Prostate gland (tissue), 2 donors: ENCODE results near the gene CAMK2D. TPM values are rescaled to one million over a fixed set of nuclear protein-coding genes. Genes with fewer than 3 reads are reported as not detected.

Source experiments
- DNase-seq: peaks from one replicate; pipeline ENCODE4 v3.0.0-alpha.2; 2019; ENCODE audit warnings: low spot score
- H3K27ac ChIP-seq, 2 donors: fragments of 200-600 bp; sonication (generic); 2 replicates each; pipeline ENCODE4 v1.5.1; 2017 to 2019
- H3K27me3 ChIP-seq: fragments of 200-600 bp; sonication (generic); replicated peaks from 2 replicates; pipeline ENCODE4 v1.5.1; 2019; ENCODE audit not compliant: insufficient read depth
- H3K36me3 ChIP-seq, 2 donors: fragments of 200-600 bp; sonication (generic); 1 replicate in 1 of 2; 2 replicates in 1 of 2; pipeline versions ENCODE4 v1.5.1 to v1.8.1; 2017 to 2019
- H3K4me1 ChIP-seq: fragments of 200-600 bp; sonication (generic); replicated peaks from 2 replicates; pipeline ENCODE4 v1.5.1; 2019
- H3K4me3 ChIP-seq, 2 donors: fragments of 200-600 bp; sonication (generic); 2 replicates each; pipeline ENCODE4 v1.5.1; 2017 to 2019
- H3K9me3 ChIP-seq: fragments of 200-600 bp; sonication (generic); 2 replicates; pipeline ENCODE4 v1.5.1; 2017
- POLR2A ChIP-seq: fragments of 450-650 bp; IDR thresholded peaks from one replicate; pipeline ENCODE4 v1.6.1; 2016; ENCODE audit warnings: antibody characterized with exemption, mild to moderate bottlenecking
- POLR2AphosphoS5 ChIP-seq: sonication (generic); formaldehyde crosslinking; IDR thresholded peaks from one replicate; pipeline ENCODE4 v1.6.1; 2017; ENCODE audit warnings: antibody characterized with exemption
- WGBS: methylation state at CpG from one replicate; pipeline ENCODE4 v1.1.5; 2018; 5-methylcytosine and 5-hydroxymethylcytosine counted together
- intact Hi-C: fragments of 100-400 bp; cut with DNase I; formaldehyde crosslinking; loops from one replicate; pipeline ENCODE4 v1.14.2; 2022
- total RNA-seq, 2 donors: library from RNA; depleted of rRNA; stranded (reverse); fragments of >200 nt; gene quantifications; one replicate each; pipeline ENCODE4 v1.1.0, GENCODE V29; 2016
- TF ChIP-seq, protein P1 (sequence below), 4 experiments: fragments of 200-600 bp in 2 of 4; fragments of 450-650 bp in 2 of 4; sonication (generic) in 2 of 4; IDR thresholded peaks; 1 replicate in 3 of 4; 2 replicates in 1 of 4; pipeline ENCODE4 v1.5.1; 2016 to 2019; ENCODE audit warnings: antibody characterized with exemption in 4 of 4, mild to moderate bottlenecking in 2 of 4, moderate library complexity in 2 of 4

The CAMK2D gene
- total RNA-seq, 2 donors from 2014 or later = 48.7 to 88.8 TPM

DNA sequence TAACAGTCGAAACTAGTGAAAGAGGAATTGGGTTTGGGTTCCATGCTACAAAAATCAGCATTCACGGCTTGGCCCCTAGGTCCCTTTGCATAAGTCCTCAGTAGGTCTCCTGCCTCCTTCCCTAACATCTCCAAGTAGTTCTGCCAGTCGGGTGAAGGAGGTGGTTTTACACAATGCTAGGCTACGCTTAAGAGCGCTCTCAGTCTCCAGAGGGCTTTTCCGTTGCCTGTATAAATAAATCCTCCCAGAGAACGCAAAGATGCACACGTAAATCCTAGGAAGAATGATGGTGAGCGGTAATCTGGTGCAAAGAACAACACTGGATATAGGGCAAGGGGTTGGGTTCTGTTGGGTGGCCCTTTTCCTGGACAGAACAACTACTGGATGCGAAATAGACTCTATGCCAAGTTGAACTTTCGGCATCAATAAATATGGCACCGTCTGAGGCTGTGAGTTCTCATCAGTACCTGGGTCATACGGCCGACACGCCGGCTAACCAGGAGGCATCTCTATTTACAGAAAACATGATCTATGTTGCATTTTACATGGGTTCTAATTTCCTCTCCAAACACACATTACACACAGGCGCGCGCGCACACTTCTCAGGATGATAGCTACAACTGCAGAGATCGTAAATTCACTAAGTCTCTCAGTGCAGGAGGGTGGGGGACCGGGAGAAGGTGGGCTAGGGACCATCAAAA lies 1.3 kb downstream of the CAMK2D start:
- no peaks in the 10 kb centered on the region for H3K4me1 ChIP-seq
- H3K27me3 ChIP-seq = no peaks in the 10 kb centered on the region
- under 1% methylated on average over 22 of the region's 22 CpGs for WGBS
- peak overlapping the region; percentile 65 to 70 for H3K4me3 ChIP-seq
- peak; percentile 19 for DNase-seq
- H3K27ac ChIP-seq = peak overlapping the region; percentile 96 to 99
- intact Hi-C loops = loop anchor here (2.0 to 5.0 kb wide), 5 partner anchors 68 to 468 kb away; no protein-coding TSS in a partner anchor
- H3K9me3 ChIP-seq = no peaks in the 10 kb centered on the region
- TF ChIP-seq POLR2A = no peak
- TF ChIP-seq POLR2AphosphoS5 = peak; percentile 31
- H3K36me3 ChIP-seq = no peaks in the 10 kb centered on the region

DNA sequence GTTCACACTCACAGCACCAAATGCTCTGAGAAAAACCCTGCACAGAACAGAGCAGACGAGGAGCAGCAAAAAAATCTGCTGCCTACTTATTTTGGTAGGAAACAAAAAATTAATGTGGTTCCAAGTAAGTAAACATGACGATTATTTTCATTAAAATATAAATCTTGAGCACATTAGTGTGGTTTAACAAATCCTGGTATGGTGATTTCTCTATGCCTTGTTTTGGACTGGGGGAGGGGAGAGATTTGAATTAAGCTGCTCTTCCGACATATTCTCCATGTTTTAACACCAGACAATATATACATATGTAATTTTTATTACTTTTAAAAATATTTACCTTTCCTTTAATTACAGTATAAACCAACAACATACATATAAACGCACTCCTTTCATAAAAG lies 1.8 kb downstream of the CAMK2D start:
- peak overlapping the region; percentile 65 to 70 for H3K4me3 ChIP-seq
- TF ChIP-seq, protein P1, sequence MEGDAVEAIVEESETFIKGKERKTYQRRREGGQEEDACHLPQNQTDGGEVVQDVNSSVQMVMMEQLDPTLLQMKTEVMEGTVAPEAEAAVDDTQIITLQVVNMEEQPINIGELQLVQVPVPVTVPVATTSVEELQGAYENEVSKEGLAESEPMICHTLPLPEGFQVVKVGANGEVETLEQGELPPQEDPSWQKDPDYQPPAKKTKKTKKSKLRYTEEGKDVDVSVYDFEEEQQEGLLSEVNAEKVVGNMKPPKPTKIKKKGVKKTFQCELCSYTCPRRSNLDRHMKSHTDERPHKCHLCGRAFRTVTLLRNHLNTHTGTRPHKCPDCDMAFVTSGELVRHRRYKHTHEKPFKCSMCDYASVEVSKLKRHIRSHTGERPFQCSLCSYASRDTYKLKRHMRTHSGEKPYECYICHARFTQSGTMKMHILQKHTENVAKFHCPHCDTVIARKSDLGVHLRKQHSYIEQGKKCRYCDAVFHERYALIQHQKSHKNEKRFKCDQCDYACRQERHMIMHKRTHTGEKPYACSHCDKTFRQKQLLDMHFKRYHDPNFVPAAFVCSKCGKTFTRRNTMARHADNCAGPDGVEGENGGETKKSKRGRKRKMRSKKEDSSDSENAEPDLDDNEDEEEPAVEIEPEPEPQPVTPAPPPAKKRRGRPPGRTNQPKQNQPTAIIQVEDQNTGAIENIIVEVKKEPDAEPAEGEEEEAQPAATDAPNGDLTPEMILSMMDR (IDR thresholded peaks at IDR 0.05) = no peak
- TF ChIP-seq POLR2A (no peak), POLR2AphosphoS5 (no peak)
- peak overlapping the region; percentile 96 to 99 for H3K27ac ChIP-seq
- DNase-seq = no peak
- no peaks in the 10 kb centered on the region for H3K27me3 ChIP-seq
- H3K9me3 ChIP-seq = no peaks in the 10 kb centered on the region
- H3K4me1 ChIP-seq = no peaks in the 10 kb centered on the region
- intact Hi-C loops = loop anchor here (2.0 to 5.0 kb wide), 5 partner anchors 67 to 467 kb away; no protein-coding TSS in a partner anchor
- no peaks in the 10 kb centered on the region for H3K36me3 ChIP-seq
- 18% methylated on average over 4 of the region's 4 CpGs for WGBS

DNA sequence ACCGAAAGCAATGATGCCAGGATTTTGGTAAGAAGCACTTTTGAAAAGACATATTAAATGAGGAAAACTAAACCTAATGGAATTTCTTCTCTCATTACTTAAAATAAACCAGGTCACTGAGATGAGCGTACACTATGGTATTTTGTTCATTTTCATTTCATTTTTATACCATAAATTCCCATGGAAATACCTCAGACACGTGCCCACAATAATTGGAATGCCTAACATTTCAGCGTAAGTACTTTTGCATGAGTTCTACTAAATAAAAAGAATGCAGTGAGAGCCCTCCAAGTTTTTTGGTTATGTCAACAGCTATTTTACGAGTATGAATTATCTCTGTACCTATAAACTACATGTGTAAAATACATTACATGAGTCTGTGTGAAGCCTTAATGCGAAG lies 3.2 kb downstream of the CAMK2D start:
- Histone ChIP-seq H3K9me3 (no peaks in the 10 kb centered on the region), H3K4me3 (no peak overlapping the region), H3K36me3 (no peaks in the 10 kb centered on the region), H3K27ac (no peak overlapping the region), H3K27me3 (no peaks in the 10 kb centered on the region), H3K4me1 (no peaks in the 10 kb centered on the region)
- DNase-seq = no peak
- TF ChIP-seq POLR2A = no peak
- TF ChIP-seq, protein P1 (IDR thresholded peaks at IDR 0.05) = no peak
- no peak for TF ChIP-seq POLR2AphosphoS5
- intact Hi-C loops = no loop called here
- WGBS = 42% methylated on average over 6 of the region's 6 CpGs

DNA sequence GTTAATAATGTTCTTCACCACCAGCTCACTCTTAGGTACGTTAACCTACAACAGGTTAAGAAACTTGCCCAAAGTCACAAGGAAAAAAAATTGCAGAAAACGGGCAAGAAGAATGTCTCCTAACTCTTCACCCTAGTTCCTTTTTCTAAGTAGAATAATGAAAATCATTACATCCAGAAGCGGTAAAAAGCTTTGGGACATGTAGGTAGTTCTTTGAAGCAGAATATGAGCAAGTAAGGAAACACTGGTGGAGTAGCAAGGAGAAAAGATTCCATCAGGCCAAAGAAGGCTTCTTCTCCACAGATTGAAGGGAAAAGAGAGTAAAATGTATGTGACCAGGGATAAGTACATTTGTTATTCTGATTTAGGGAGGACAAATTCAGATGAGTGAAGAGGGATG lies 4.1 kb downstream of the CAMK2D start:
- H3K4me3 ChIP-seq = no peak overlapping the region
- no peaks in the 10 kb centered on the region for H3K27me3 ChIP-seq
- H3K27ac ChIP-seq = no peak overlapping the region
- DNase-seq = no peak
- WGBS = 97% methylated on average over 3 of the region's 3 CpGs
- no peaks in the 10 kb centered on the region for H3K4me1 ChIP-seq
- no peaks in the 10 kb centered on the region for H3K36me3 ChIP-seq
- TF ChIP-seq POLR2A (no peak), POLR2AphosphoS5 (no peak)
- TF ChIP-seq, protein P1 (IDR thresholded peaks at IDR 0.05) = no peak
- intact Hi-C loops = no loop called here
- no peaks in the 10 kb centered on the region for H3K9me3 ChIP-seq

DNA sequence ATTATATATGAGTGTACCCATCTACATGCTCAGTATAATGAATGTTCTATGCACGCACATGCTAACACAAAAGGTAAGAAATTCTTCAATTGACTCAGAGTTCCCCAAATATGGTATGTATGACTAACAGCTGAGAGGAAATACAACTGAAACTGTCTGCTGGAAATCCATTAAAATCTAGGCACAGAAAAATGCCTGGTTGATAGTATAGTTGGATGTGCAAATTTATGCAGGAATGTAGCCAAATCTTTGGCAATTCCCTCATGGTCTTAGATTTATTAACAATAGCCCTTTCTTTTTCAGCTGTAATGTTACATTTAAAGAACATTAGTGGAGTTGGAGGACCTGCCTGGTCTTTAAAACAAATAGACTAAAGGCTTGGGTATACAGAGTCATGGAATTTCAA lies 5.5 kb downstream of the CAMK2D start:
- TF ChIP-seq POLR2A = no peak
- TF ChIP-seq, protein P1 (IDR thresholded peaks at IDR 0.05) = no peak
- no peak for TF ChIP-seq POLR2AphosphoS5
- H3K4me3 ChIP-seq = no peak overlapping the region
- H3K27me3 ChIP-seq = no peaks in the 10 kb centered on the region
- H3K9me3 ChIP-seq = no peaks in the 10 kb centered on the region
- DNase-seq = no peak
- H3K36me3 ChIP-seq = no peaks in the 10 kb centered on the region
- 89% methylated on average over 1 of the region's 1 CpG for WGBS
- H3K27ac ChIP-seq = no peak overlapping the region
- H3K4me1 ChIP-seq = no peaks in the 10 kb centered on the region
- intact Hi-C loops = no loop called here
